ENCODE measurements around the gene PTPRN2. TPM values are rescaled to one million over a fixed set of nuclear protein-coding genes. Genes with fewer than 3 reads are reported as not detected.
"Not testable (repeated sequence)": the region's sequence is repeated elsewhere in the genome, so short reads cannot be mapped to it uniquely, and the experiment has no call there.

The PTPRN2 gene
- polyA plus RNA-seq, 4 donors, result 1.6 to 11.7 (median 4.0) TPM

- Histone ChIP-seq H3K4me3 (ENCODE audit: low read depth in 1 of 3, low read length in 3 of 3) (no peak overlapping the region), H3K4me1 (ENCODE audit: control insufficient read depth in 3 of 3, insufficient read depth in 2 of 3, low read depth in 1 of 3, low read length in 2 of 3) (no peaks in the 10 kb centered on the region), H3K27me3 (ENCODE audit: control insufficient read depth in 3 of 3, insufficient read depth in 3 of 3, low read length in 3 of 3) (no peaks in the 10 kb centered on the region), H3K9me3 (ENCODE audit: control insufficient read depth in 2 of 2, insufficient read depth in 1 of 2, low read depth in 1 of 2, low read length in 1 of 2) (peaks cover 0 to 12% of the 10 kb centered on the region in 2 donors), H3K36me3 (ENCODE audit: control insufficient read depth in 3 of 3, insufficient read depth in 2 of 3, low read depth in 1 of 3, low read length in 3 of 3) (no peaks in the 10 kb centered on the region), H3K27ac (ENCODE audit: low read depth in 1 of 3, low read length in 2 of 3) (no peak overlapping the region)
- WGBS, 3 donors, result 79 to 84% (median 80%) methylated on average over 24 of the region's 24 CpGs
- FAIRE-seq, result no peak
- no peak for DNase-seq
Observed at GRCh38 chr7:158524749-158525635, 62.6 kb downstream of the PTPRN2 start.

- H3K27ac ChIP-seq (ENCODE audit: low read depth in 1 of 3, low read length in 2 of 3); FAIRE-seq; H3K4me1 ChIP-seq (ENCODE audit: control insufficient read depth in 3 of 3, insufficient read depth in 2 of 3, low read depth in 1 of 3, low read length in 2 of 3); H3K36me3 ChIP-seq (ENCODE audit: control insufficient read depth in 3 of 3, insufficient read depth in 2 of 3, low read depth in 1 of 3, low read length in 3 of 3); H3K27me3 ChIP-seq (ENCODE audit: control insufficient read depth in 3 of 3, insufficient read depth in 3 of 3, low read length in 3 of 3); H3K4me3 ChIP-seq (ENCODE audit: low read depth in 1 of 3, low read length in 3 of 3): not testable (repeated sequence)
- peaks cover 0 to 12% of the 10 kb centered on the region in 2 donors for H3K9me3 ChIP-seq (ENCODE audit: control insufficient read depth in 2 of 2, insufficient read depth in 1 of 2, low read depth in 1 of 2, low read length in 1 of 2)
- WGBS, 3 donors, result 58 to 73% (median 66%) methylated on average over 11 to 14 of the region's 14 CpGs
- peak; percentile 5 to 35 for DNase-seq
Observed at GRCh38 chr7:158524286-158524685, 63.3 kb downstream of the PTPRN2 start.

GRCh38 chr7:158523877-158524276, 63.7 kb downstream of the PTPRN2 start:
- DNase-seq, result peak in 1 of 2 donors; percentile 12
- not testable (repeated sequence) for H3K27ac ChIP-seq (ENCODE audit: low read depth in 1 of 3, low read length in 2 of 3); H3K4me3 ChIP-seq (ENCODE audit: low read depth in 1 of 3, low read length in 3 of 3); FAIRE-seq; H3K36me3 ChIP-seq (ENCODE audit: control insufficient read depth in 3 of 3, insufficient read depth in 2 of 3, low read depth in 1 of 3, low read length in 3 of 3); H3K27me3 ChIP-seq (ENCODE audit: control insufficient read depth in 3 of 3, insufficient read depth in 3 of 3, low read length in 3 of 3); H3K4me1 ChIP-seq (ENCODE audit: control insufficient read depth in 3 of 3, insufficient read depth in 2 of 3, low read depth in 1 of 3, low read length in 2 of 3)
- 18 to 76% (median 35%) methylated on average over 3 to 9 of the region's 11 CpGs for WGBS, 3 donors
- H3K9me3 ChIP-seq (ENCODE audit: control insufficient read depth in 2 of 2, insufficient read depth in 1 of 2, low read depth in 1 of 2, low read length in 1 of 2), result peaks cover 0 to 12% of the 10 kb centered on the region in 2 donors

GRCh38 chr7:158523165-158523856, 64.3 kb downstream of the PTPRN2 start:
- H3K36me3 ChIP-seq (ENCODE audit: control insufficient read depth in 3 of 3, insufficient read depth in 2 of 3, low read depth in 1 of 3, low read length in 3 of 3); FAIRE-seq; H3K4me3 ChIP-seq (ENCODE audit: low read depth in 1 of 3, low read length in 3 of 3); H3K27me3 ChIP-seq (ENCODE audit: control insufficient read depth in 3 of 3, insufficient read depth in 3 of 3, low read length in 3 of 3); H3K27ac ChIP-seq (ENCODE audit: low read depth in 1 of 3, low read length in 2 of 3); H3K4me1 ChIP-seq (ENCODE audit: control insufficient read depth in 3 of 3, insufficient read depth in 2 of 3, low read depth in 1 of 3, low read length in 2 of 3); DNase-seq: not testable (repeated sequence)
- WGBS, 3 donors, result 90 to 95% (median 91%) methylated on average over 23 to 26 of the region's 26 CpGs
- peaks cover 0 to 12% of the 10 kb centered on the region in 2 donors for H3K9me3 ChIP-seq (ENCODE audit: control insufficient read depth in 2 of 2, insufficient read depth in 1 of 2, low read depth in 1 of 2, low read length in 1 of 2)

GRCh38 chr7:158521795-158522194, 65.8 kb downstream of the PTPRN2 start:
- H3K36me3 ChIP-seq (ENCODE audit: control insufficient read depth in 3 of 3, insufficient read depth in 2 of 3, low read depth in 1 of 3, low read length in 3 of 3); FAIRE-seq; DNase-seq; H3K27ac ChIP-seq (ENCODE audit: low read depth in 1 of 3, low read length in 2 of 3); H3K4me3 ChIP-seq (ENCODE audit: low read depth in 1 of 3, low read length in 3 of 3); H3K4me1 ChIP-seq (ENCODE audit: control insufficient read depth in 3 of 3, insufficient read depth in 2 of 3, low read depth in 1 of 3, low read length in 2 of 3); H3K27me3 ChIP-seq (ENCODE audit: control insufficient read depth in 3 of 3, insufficient read depth in 3 of 3, low read length in 3 of 3): not testable (repeated sequence)
- peaks cover 0 to 12% of the 10 kb centered on the region in 2 donors for H3K9me3 ChIP-seq (ENCODE audit: control insufficient read depth in 2 of 2, insufficient read depth in 1 of 2, low read depth in 1 of 2, low read length in 1 of 2)
- WGBS, 3 donors, result 82 to 87% (median 86%) methylated on average over 8 to 18 of the region's 18 CpGs

GRCh38 chr7:158520825-158521224, 66.8 kb downstream of the PTPRN2 start:
- 82 to 93% (median 85%) methylated on average over 9 of the region's 9 CpGs for WGBS, 3 donors
- Histone ChIP-seq H3K27ac (ENCODE audit: low read depth in 1 of 3, low read length in 2 of 3) (no peak overlapping the region), H3K9me3 (ENCODE audit: control insufficient read depth in 2 of 2, insufficient read depth in 1 of 2, low read depth in 1 of 2, low read length in 1 of 2) (peaks cover 0 to 12% of the 10 kb centered on the region in 2 donors), H3K27me3 (ENCODE audit: control insufficient read depth in 3 of 3, insufficient read depth in 3 of 3, low read length in 3 of 3) (no peaks in the 10 kb centered on the region), H3K4me3 (ENCODE audit: low read depth in 1 of 3, low read length in 3 of 3) (no peak overlapping the region), H3K36me3 (ENCODE audit: control insufficient read depth in 3 of 3, insufficient read depth in 2 of 3, low read depth in 1 of 3, low read length in 3 of 3) (no peaks in the 10 kb centered on the region), H3K4me1 (ENCODE audit: control insufficient read depth in 3 of 3, insufficient read depth in 2 of 3, low read depth in 1 of 3, low read length in 2 of 3) (no peaks in the 10 kb centered on the region)
- FAIRE-seq (no peak), DNase-seq (no peak)

GRCh38 chr7:158519633-158520174, 67.9 kb downstream of the PTPRN2 start:
- Histone ChIP-seq H3K4me1 (ENCODE audit: control insufficient read depth in 3 of 3, insufficient read depth in 2 of 3, low read depth in 1 of 3, low read length in 2 of 3) (no peaks in the 10 kb centered on the region), H3K27ac (ENCODE audit: low read depth in 1 of 3, low read length in 2 of 3) (no peak overlapping the region), H3K36me3 (ENCODE audit: control insufficient read depth in 3 of 3, insufficient read depth in 2 of 3, low read depth in 1 of 3, low read length in 3 of 3) (no peaks in the 10 kb centered on the region), H3K27me3 (ENCODE audit: control insufficient read depth in 3 of 3, insufficient read depth in 3 of 3, low read length in 3 of 3) (no peaks in the 10 kb centered on the region), H3K9me3 (ENCODE audit: control insufficient read depth in 2 of 2, insufficient read depth in 1 of 2, low read depth in 1 of 2, low read length in 1 of 2) (peaks cover 0 to 12% of the 10 kb centered on the region in 2 donors), H3K4me3 (ENCODE audit: low read depth in 1 of 3, low read length in 3 of 3) (no peak overlapping the region)
- WGBS, 3 donors, result 72 to 81% (median 81%) methylated on average over 4 of the region's 4 CpGs
- DNase-seq (no peak), FAIRE-seq (no peak)

- Histone ChIP-seq H3K27me3 (ENCODE audit: control insufficient read depth in 3 of 3, insufficient read depth in 3 of 3, low read length in 3 of 3) (no peaks in the 10 kb centered on the region), H3K4me1 (ENCODE audit: control insufficient read depth in 3 of 3, insufficient read depth in 2 of 3, low read depth in 1 of 3, low read length in 2 of 3) (no peaks in the 10 kb centered on the region), H3K36me3 (ENCODE audit: control insufficient read depth in 3 of 3, insufficient read depth in 2 of 3, low read depth in 1 of 3, low read length in 3 of 3) (no peaks in the 10 kb centered on the region), H3K27ac (ENCODE audit: low read depth in 1 of 3, low read length in 2 of 3) (no peak overlapping the region), H3K4me3 (ENCODE audit: low read depth in 1 of 3, low read length in 3 of 3) (no peak overlapping the region), H3K9me3 (ENCODE audit: control insufficient read depth in 2 of 2, insufficient read depth in 1 of 2, low read depth in 1 of 2, low read length in 1 of 2) (peaks cover 0 to 12% of the 10 kb centered on the region in 2 donors)
- 74 to 85% (median 79%) methylated on average over 7 of the region's 7 CpGs for WGBS, 3 donors
- no peak for FAIRE-seq
- DNase-seq, result no peak
Observed at GRCh38 chr7:158518980-158519632, 68.5 kb downstream of the PTPRN2 start.
